GM12878 (cell line): ENCODE measurements around the gene FBN3. TPM values are rescaled to one million over a fixed set of nuclear protein-coding genes. Genes with fewer than 3 reads are reported as not detected.

Experiments
- ATAC-seq: fragments of 200-7000 bp; cut with Tn5 transposase; 3 replicates; pipeline ENCODE4 v1.9.1; 2020; ENCODE audit warnings: mild to moderate bottlenecking, moderate library complexity
- BruUV-seq: library from RNA; stranded (reverse); fragments of 400-500 nt; replicated peaks from 2 replicates; lab custom pipeline; 2021; lab: Mats Ljungman, UMichigan
- CTCF ChIA-PET: fragments of 300-600 bp; sonication (Branson Sonifier 250); formaldehyde crosslinking; extraction: SDS; loops from one replicate; lab custom pipeline; 2021; ENCODE audit warnings: inconsistent platforms; lab: Yijun Ruan, JAX
- POLR2A ChIA-PET: fragments of 350-600 bp; formaldehyde crosslinking; extraction: SDS; loops from one replicate; lab custom pipeline; 2021; ENCODE audit warnings: inconsistent platforms; lab: Charles Lee
- RAD21 ChIA-PET: fragments of 300-600 bp; sonication (Branson Sonifier 250); formaldehyde crosslinking; loops from one replicate; lab custom pipeline; 2023; ENCODE audit warnings: antibody characterized with exemption; ENCODE audit not compliant: unreplicated experiment; lab: Charles Lee
- SMC1A ChIA-PET: fragments of 300-600 bp; sonication (Branson Sonifier 250); formaldehyde crosslinking; loops from one replicate; lab custom pipeline; 2023; ENCODE audit not compliant: unreplicated experiment, uncharacterized antibody; lab: Charles Lee
- DNase-seq: peaks from one replicate; pipeline ENCODE4 v3.0.0-alpha.2; 2011; ENCODE audit warnings: low read depth, low spot score
- FAIRE-seq: peaks from 3 replicates; lab custom pipeline; 2011; peaks lifted over from hg19 to GRCh38; lab: Jason Lieb, UNC
- H2AFZ ChIP-seq: 2 replicates; pipeline ENCODE4 v1.6.0; 2011; ENCODE audit warnings: low read depth, low read length, control low read depth; ENCODE audit not compliant: control insufficient read depth
- H3K27ac ChIP-seq: 2 replicates; pipeline ENCODE4 v1.5.1; 2011; ENCODE audit warnings: control low read depth; ENCODE audit not compliant: control insufficient read depth, insufficient read depth
- H3K27me3 ChIP-seq, 2 experiments: replicated peaks in 1 of 2; 2 replicates each; pipeline versions ENCODE4 v1.6.0 to v1.6.1; 2011; ENCODE audit warnings: low read length in 1 of 2; ENCODE audit not compliant: control insufficient read depth in 2 of 2, insufficient read depth in 2 of 2
- H3K36me3 ChIP-seq, 2 experiments: 2 replicates each; pipeline ENCODE4 v1.5.1; 2011; ENCODE audit warnings: low read length in 1 of 2; ENCODE audit not compliant: control insufficient read depth in 2 of 2, insufficient read depth in 2 of 2
- H3K4me1 ChIP-seq: 2 replicates; pipeline ENCODE4 v1.6.1; 2011; ENCODE audit warnings: mild to moderate bottlenecking, low read length, moderate library complexity, mixed read lengths; ENCODE audit not compliant: control insufficient read depth, insufficient read depth
- H3K4me2 ChIP-seq: 2 replicates; pipeline ENCODE4 v1.6.0; 2011; ENCODE audit warnings: control low read depth; ENCODE audit not compliant: control insufficient read depth, insufficient read depth
- H3K4me3 ChIP-seq: fragments of 200-600 bp; sonication (generic); 2 replicates; pipeline ENCODE4 v1.5.1; 2016
- H3K79me2 ChIP-seq: 2 replicates; pipeline ENCODE4 v1.6.0; 2011; ENCODE audit warnings: low read length; ENCODE audit not compliant: control insufficient read depth, insufficient read depth
- H3K9ac ChIP-seq: 2 replicates; pipeline ENCODE4 v1.8.0; 2011; ENCODE audit warnings: low read length, control low read depth, mixed read lengths; ENCODE audit not compliant: control insufficient read depth, insufficient read depth
- H3K9me3 ChIP-seq: replicated peaks from 3 replicates; pipeline ENCODE4 v1.5.1; 2011; ENCODE audit warnings: mild to moderate bottlenecking, low read length; ENCODE audit not compliant: control insufficient read depth, insufficient read depth
- H4K20me1 ChIP-seq: 2 replicates; pipeline ENCODE4 v1.6.0; 2011; ENCODE audit not compliant: control insufficient read depth, insufficient read depth
- CBX5 ChIP-seq: sonication (generic); IDR thresholded peaks from 2 replicates; pipeline ENCODE4 v1.6.1; 2016; ENCODE audit warnings: low read depth, moderate library complexity, mild to moderate bottlenecking, inconsistent platforms
- EGR1 ChIP-seq, 2 experiments: IDR thresholded peaks; 1 replicate in 1 of 2; 2 replicates in 1 of 2; pipeline ENCODE4 v1.6.1; 2011 to 2012; ENCODE audit warnings: low read depth in 2 of 2, low read length in 2 of 2, borderline replicate concordance in 1 of 2, mild to moderate bottlenecking in 1 of 2, moderate library complexity in 1 of 2
- HDGF ChIP-seq: fragments of 450-650 bp; IDR thresholded peaks from 2 replicates; pipeline ENCODE4 v1.6.1; 2016; ENCODE audit warnings: antibody characterized with exemption
- NR2F1 ChIP-seq: fragments of 450-650 bp; conservative IDR thresholded peaks from 2 replicates; pipeline ENCODE4 v1.6.1; 2017; ENCODE audit warnings: mild to moderate bottlenecking
- POU2F2 ChIP-seq: IDR thresholded peaks from 3 replicates; pipeline ENCODE4 v1.6.1; 2011; ENCODE audit warnings: low read depth, mild to moderate bottlenecking, low read length, borderline replicate concordance
- RELA ChIP-seq: fragments of 450-650 bp; IDR thresholded peaks from 2 replicates; pipeline ENCODE4 v1.8.0; 2014; ENCODE audit warnings: borderline replicate concordance; ENCODE audit not compliant: partially characterized antibody
- SP1 ChIP-seq: IDR thresholded peaks from one replicate; pipeline ENCODE4 v1.6.1; 2011; ENCODE audit warnings: low read depth, low read length
- YBX1 ChIP-seq: fragments of 450-650 bp; IDR thresholded peaks from 2 replicates; pipeline ENCODE4 v1.6.1; 2016; ENCODE audit warnings: antibody characterized with exemption
- WGBS: methylation state at CpG from one replicate; pipeline ENCODE4 v1.1.6; 2016; ENCODE audit warnings: low lambda C conversion rate; ENCODE audit not compliant: insufficient replicate concordance, insufficient coverage; ENCODE audit errors: missing lambda C conversion rate; 5-methylcytosine and 5-hydroxymethylcytosine counted together
- in situ Hi-C: fragments of 300-500 bp; cut with MboI; formaldehyde crosslinking; loops from 9 replicates; pipeline ENCODE4 v1.14.3; 2018; ENCODE audit warnings: mixed read lengths
- intact Hi-C: fragments of 100-400 bp; cut with micrococcal nuclease; formaldehyde crosslinking; loops from one replicate; pipeline ENCODE4 v1.14.2; 2022; ENCODE audit not compliant: unreplicated experiment
- polyA plus RNA-seq, 11 experiments: library from polyadenylated mRNA; depleted of rRNA in 4 of 11; unstranded in 6 of 11; stranded (reverse) in 5 of 11; fragments of >200 nt; fragmentation: Nextera tagmentation in 4 of 11; fragmentation: Illumina TruSeq in 1 of 11; extraction: Ambion mirVana in 4 of 11; extraction: Trizol in 1 of 11; gene quantifications; 1 replicate in 1 of 11; 2 replicates in 10 of 11; pipeline versions ENCODE4 v1.2.1 to v1.2.3, GENCODE V29; 2011 to 2016; ENCODE audit warnings: inconsistent platforms in 2 of 11, missing spikeins in 2 of 11, low read depth in 1 of 11
- total RNA-seq, 4 experiments: library from RNA; depleted of rRNA in 3 of 4; stranded (reverse); fragments of >200 nt in 3 of 4; fragmentation: Illumina TruSeq in 1 of 4; extraction: Trizol in 1 of 4; gene quantifications; 2 replicates each; pipeline versions ENCODE4 v1.2.1 to v1.2.3, GENCODE V29; 2013 to 2021
- TF ChIP-seq, protein P1 (sequence below): fragments of 450-650 bp; IDR thresholded peaks from 2 replicates; pipeline ENCODE4 v1.6.1; 2017; ENCODE audit warnings: mild to moderate bottlenecking, moderate library complexity
- TF ChIP-seq, protein P2 (sequence below): fragments of 450-650 bp; IDR thresholded peaks from 2 replicates; pipeline ENCODE4 v1.6.1; 2017; ENCODE audit warnings: borderline replicate concordance
- TF ChIP-seq, protein P3 (sequence below): IDR thresholded peaks from 2 replicates; pipeline ENCODE4 v1.6.1; 2012; ENCODE audit warnings: low read depth, low read length, improper control_type of control experiment
- TF ChIP-seq, protein P4 (sequence below): IDR thresholded peaks from 2 replicates; pipeline ENCODE4 v1.6.1; 2012; ENCODE audit warnings: low read length, inconsistent platforms
- TF ChIP-seq, protein P5 (sequence below): fragments of 450-650 bp; IDR thresholded peaks from 2 replicates; pipeline ENCODE4 v1.6.1; 2018; ENCODE audit warnings: mild to moderate bottlenecking, low read depth, moderate library complexity; ENCODE audit not compliant: partially characterized antibody

Gene FBN3
- total and polyA plus RNA-seq, 10 of the 15 experiments (the other 5 are each of a cell fraction or from before 2014, with no cell fraction given): 0.05 TPM; not detected in 9

DNA sequence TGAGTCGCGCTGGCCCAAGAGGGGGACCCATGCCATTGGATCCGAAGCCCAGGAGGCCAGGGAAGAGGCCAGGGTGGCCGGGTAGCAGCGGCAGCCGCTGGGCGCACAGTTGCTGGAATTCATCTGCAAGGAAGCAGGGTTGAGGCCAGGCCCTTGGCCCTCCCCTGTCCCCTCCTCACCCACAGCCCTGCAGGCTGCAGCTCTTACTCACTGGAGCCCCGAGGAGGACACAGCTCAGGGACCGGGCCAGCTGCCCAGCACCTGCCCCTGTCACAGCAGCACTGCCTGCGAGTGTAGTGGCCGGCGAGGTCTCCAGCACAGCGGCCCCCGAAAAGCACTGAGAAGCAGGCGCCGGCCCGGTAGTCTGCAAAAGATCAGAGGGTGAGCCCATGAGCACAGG is 11.2 kb downstream of the FBN3 start (continued):
- TF ChIP-seq, protein P1, sequence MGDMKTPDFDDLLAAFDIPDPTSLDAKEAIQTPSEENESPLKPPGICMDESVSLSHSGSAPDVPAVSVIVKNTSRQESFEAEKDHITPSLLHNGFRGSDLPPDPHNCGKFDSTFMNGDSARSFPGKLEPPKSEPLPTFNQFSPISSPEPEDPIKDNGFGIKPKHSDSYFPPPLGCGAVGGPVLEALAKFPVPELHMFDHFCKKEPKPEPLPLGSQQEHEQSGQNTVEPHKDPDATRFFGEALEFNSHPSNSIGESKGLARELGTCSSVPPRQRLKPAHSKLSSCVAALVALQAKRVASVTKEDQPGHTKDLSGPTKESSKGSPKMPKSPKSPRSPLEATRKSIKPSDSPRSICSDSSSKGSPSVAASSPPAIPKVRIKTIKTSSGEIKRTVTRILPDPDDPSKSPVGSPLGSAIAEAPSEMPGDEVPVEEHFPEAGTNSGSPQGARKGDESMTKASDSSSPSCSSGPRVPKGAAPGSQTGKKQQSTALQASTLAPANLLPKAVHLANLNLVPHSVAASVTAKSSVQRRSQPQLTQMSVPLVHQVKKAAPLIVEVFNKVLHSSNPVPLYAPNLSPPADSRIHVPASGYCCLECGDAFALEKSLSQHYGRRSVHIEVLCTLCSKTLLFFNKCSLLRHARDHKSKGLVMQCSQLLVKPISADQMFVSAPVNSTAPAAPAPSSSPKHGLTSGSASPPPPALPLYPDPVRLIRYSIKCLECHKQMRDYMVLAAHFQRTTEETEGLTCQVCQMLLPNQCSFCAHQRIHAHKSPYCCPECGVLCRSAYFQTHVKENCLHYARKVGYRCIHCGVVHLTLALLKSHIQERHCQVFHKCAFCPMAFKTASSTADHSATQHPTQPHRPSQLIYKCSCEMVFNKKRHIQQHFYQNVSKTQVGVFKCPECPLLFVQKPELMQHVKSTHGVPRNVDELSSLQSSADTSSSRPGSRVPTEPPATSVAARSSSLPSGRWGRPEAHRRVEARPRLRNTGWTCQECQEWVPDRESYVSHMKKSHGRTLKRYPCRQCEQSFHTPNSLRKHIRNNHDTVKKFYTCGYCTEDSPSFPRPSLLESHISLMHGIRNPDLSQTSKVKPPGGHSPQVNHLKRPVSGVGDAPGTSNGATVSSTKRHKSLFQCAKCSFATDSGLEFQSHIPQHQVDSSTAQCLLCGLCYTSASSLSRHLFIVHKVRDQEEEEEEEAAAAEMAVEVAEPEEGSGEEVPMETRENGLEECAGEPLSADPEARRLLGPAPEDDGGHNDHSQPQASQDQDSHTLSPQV: no peak
- TF ChIP-seq, protein P2, sequence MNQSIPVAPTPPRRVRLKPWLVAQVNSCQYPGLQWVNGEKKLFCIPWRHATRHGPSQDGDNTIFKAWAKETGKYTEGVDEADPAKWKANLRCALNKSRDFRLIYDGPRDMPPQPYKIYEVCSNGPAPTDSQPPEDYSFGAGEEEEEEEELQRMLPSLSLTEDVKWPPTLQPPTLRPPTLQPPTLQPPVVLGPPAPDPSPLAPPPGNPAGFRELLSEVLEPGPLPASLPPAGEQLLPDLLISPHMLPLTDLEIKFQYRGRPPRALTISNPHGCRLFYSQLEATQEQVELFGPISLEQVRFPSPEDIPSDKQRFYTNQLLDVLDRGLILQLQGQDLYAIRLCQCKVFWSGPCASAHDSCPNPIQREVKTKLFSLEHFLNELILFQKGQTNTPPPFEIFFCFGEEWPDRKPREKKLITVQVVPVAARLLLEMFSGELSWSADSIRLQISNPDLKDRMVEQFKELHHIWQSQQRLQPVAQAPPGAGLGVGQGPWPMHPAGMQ: no peak
- no peak for TF ChIP-seq RELA
- no peak for TF ChIP-seq HDGF

DNA sequence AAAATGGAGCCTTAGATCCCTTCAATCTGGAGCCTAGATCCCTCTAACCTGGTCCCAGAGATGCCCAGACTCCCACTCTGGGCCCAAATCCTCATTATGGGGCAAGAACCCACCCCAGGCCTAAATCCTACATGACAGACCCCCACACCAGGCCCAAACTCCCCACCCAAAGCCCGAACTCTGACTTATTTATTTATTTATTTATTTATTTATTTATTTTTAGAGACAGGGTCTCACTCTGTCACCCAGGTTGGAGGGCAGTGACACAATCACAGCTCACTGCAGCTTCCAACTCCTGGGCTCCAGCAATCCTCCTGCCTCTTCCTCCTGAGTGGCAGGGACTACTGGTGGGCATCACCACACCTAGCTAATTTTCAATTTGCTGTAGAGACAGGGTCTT is 12.0 kb downstream of the FBN3 start:
- ChIA-PET CTCF (no interaction called here), SMC1A (no interaction called here), RAD21 (no interaction called here), POLR2A (no interaction called here)
- H3K4me2 ChIP-seq: no peak overlapping the region
- H3K27ac ChIP-seq: no peak overlapping the region
- ATAC-seq: no peak
- H2AFZ ChIP-seq: no peak overlapping the region
- no peak for FAIRE-seq
- WGBS: 0% methylated on average over 1 of the region's 1 CpG
- no peaks in the 10 kb centered on the region for H4K20me1 ChIP-seq
- BruUV-seq: no TSS peak
- in situ Hi-C loops: no loop called here
- intact Hi-C loops: no loop called here
- H3K36me3 ChIP-seq: no peaks in the 10 kb centered on the region
- no peaks in the 10 kb centered on the region for H3K9me3 ChIP-seq
- H3K4me3 ChIP-seq: no peak overlapping the region
- no peak overlapping the region for H3K9ac ChIP-seq
- H3K4me1 ChIP-seq: no peaks in the 10 kb centered on the region
- H3K27me3 ChIP-seq: no peaks in the 10 kb centered on the region; a peak in 1 of 4 replicates
- no peaks in the 10 kb centered on the region for H3K79me2 ChIP-seq
- DNase-seq: no peak
- TF ChIP-seq YBX1 (no peak), POU2F2 (no peak), EGR1 (IDR thresholded peaks at IDR 0.05; ENCODE audit: borderline replicate concordance in 1 of 2, low read depth in 2 of 2, low read length in 2 of 2) (no peak), CBX5 (no peak), NR2F1 (no peak), SP1 (no peak)
- TF ChIP-seq, protein P3, sequence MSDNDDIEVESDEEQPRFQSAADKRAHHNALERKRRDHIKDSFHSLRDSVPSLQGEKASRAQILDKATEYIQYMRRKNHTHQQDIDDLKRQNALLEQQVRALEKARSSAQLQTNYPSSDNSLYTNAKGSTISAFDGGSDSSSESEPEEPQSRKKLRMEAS: no peak
- TF ChIP-seq, protein P4, sequence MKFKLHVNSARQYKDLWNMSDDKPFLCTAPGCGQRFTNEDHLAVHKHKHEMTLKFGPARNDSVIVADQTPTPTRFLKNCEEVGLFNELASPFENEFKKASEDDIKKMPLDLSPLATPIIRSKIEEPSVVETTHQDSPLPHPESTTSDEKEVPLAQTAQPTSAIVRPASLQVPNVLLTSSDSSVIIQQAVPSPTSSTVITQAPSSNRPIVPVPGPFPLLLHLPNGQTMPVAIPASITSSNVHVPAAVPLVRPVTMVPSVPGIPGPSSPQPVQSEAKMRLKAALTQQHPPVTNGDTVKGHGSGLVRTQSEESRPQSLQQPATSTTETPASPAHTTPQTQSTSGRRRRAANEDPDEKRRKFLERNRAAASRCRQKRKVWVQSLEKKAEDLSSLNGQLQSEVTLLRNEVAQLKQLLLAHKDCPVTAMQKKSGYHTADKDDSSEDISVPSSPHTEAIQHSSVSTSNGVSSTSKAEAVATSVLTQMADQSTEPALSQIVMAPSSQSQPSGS: no peak
- TF ChIP-seq, protein P5, sequence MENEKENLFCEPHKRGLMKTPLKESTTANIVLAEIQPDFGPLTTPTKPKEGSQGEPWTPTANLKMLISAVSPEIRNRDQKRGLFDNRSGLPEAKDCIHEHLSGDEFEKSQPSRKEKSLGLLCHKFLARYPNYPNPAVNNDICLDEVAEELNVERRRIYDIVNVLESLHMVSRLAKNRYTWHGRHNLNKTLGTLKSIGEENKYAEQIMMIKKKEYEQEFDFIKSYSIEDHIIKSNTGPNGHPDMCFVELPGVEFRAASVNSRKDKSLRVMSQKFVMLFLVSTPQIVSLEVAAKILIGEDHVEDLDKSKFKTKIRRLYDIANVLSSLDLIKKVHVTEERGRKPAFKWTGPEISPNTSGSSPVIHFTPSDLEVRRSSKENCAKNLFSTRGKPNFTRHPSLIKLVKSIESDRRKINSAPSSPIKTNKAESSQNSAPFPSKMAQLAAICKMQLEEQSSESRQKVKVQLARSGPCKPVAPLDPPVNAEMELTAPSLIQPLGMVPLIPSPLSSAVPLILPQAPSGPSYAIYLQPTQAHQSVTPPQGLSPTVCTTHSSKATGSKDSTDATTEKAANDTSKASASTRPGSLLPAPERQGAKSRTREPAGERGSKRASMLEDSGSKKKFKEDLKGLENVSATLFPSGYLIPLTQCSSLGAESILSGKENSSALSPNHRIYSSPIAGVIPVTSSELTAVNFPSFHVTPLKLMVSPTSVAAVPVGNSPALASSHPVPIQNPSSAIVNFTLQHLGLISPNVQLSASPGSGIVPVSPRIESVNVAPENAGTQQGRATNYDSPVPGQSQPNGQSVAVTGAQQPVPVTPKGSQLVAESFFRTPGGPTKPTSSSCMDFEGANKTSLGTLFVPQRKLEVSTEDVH: no peak
